NCI-H2029 treated with DMSO at 0.1 percent for 48 hours (cell line): Measurements from ENCODE around the gene NCOA3.

Source experiments
- DNase-seq: peaks from one replicate; lab custom pipeline; 2025; lab: John Stamatoyannopoulos, UW

The NCOA3 gene

DNA sequence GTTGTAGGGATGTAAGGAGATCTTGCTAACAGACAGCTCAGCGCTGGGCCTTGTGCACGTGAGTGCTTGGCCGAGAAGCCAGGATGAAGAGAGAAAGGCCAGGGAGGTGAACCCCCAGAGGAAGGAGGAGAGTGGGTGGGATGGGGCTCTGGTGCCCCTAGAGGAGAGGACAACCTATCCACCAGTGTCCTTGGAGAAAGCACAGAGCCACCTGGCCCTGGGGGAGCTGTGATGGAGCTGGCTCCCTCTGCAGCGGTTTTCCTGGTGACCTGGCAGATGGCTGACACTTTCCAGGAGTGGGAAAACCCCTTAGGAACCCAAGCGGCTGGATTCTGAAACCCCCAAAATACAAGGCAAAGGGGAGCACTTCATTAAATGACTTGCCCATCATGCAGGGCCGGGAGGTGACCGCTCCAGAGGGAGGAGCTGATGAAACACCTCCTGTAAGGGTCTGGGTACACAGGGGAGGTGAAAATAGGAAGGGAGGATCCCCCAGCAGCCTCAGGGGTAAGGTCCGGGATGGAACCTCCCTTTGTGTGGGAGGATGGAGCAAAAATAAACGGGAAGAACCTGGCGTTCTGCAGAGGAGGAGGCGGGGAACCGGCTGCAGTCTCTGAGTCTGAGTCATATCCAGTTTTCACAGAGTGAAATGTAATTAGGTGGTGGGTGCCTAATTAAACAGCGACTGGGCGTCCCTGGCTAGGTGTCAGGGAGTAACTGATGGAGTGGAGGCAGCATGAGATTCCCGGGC lies 203.2 kb downstream of the NCOA3 start:
- DNase-seq: no peak

DNA sequence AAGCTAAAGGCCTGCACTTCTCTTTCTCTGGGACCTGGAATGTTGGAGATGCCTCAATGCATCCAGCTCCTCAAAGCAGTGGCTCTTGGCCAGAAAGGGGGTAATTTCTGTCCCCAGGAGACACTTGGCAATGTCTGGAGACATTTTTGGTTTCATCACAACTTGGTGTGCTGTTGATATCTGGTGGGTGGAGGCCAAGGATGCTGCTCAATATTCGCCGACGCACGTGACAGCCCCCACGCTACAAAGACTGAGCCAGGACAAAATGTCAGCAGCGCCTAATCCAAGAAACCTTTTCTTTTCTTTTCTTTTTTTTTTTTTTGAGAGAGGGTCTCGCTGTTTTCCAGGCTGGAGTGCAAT lies 203.8 kb downstream of the NCOA3 start:
- DNase-seq: no peak

DNA sequence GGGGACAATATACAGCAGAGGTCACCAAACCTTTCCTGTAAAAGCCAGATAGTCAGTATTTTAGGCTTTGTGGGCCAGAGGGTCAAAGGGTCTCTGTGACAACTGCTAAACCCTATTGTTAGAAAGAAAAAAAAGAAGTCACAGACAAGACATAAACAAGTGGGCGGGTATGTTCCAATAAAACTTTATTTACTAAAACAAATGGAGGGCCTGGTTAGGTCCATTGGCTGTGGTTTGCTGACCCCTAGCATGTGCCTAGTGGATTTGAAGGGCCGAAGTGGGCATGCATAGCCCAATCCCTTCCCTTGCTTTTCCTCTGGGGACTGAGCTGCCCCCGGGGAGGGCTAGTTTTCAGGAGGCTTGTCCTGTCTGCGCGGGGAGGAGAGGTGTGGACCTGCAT lies 204.7 kb downstream of the NCOA3 start:
- DNase-seq: no peak
